NCI-H2081 (cell line): ENCODE results near the gene MAPKAPK2.

Experiments
- DNase-seq, 2 experiments: peaks; one replicate each; lab custom pipeline; 2025; lab: John Stamatoyannopoulos, UW

MAPKAPK2 gene

GRCh38 chr1:206661161-206661820, 23.4 kb upstream of the MAPKAPK2 start:
- DNase-seq = no peak

- no peak for DNase-seq
These were observed 22.2 kb upstream of the MAPKAPK2 start for GRCh38 chr1:206662396-206663092.

GRCh38 chr1:206663362-206663761, 21.3 kb upstream of the MAPKAPK2 start:
- DNase-seq = no peak

- DNase-seq = peak; percentile 64 to 70
These were observed 20.7 kb upstream of the MAPKAPK2 start for GRCh38 chr1:206663832-206664652.

- no peak for DNase-seq
These were observed 20.0 kb upstream of the MAPKAPK2 start for GRCh38 chr1:206664740-206665139.

- DNase-seq = no peak
These were observed 18.6 kb upstream of the MAPKAPK2 start for GRCh38 chr1:206666031-206666561.

GRCh38 chr1:206666954-206667665, 17.6 kb upstream of the MAPKAPK2 start:
- no peak for DNase-seq

- DNase-seq = no peak
These were observed 16.4 kb upstream of the MAPKAPK2 start for GRCh38 chr1:206668351-206668750.

GRCh38 chr1:206668874-206669410, 15.8 kb upstream of the MAPKAPK2 start:
- no peak for DNase-seq

GRCh38 chr1:206672011-206672688, 12.6 kb upstream of the MAPKAPK2 start:
- DNase-seq = peak; percentile 47 to 59

- peak; percentile 7 to 42 for DNase-seq
These were observed 11.6 kb upstream of the MAPKAPK2 start for GRCh38 chr1:206672844-206673758.

- DNase-seq = no peak
These were observed 10.5 kb upstream of the MAPKAPK2 start for GRCh38 chr1:206674236-206674635.

GRCh38 chr1:206674745-206675175, 9.9 kb upstream of the MAPKAPK2 start:
- no peak for DNase-seq

- DNase-seq = no peak
These were observed 8.2 kb upstream of the MAPKAPK2 start for GRCh38 chr1:206676499-206676898.

- no peak for DNase-seq
These were observed 6.2 kb upstream of the MAPKAPK2 start for GRCh38 chr1:206678490-206678889.

GRCh38 chr1:206679738-206680211, 4.9 kb upstream of the MAPKAPK2 start:
- DNase-seq = no peak

GRCh38 chr1:206680279-206680678, 4.4 kb upstream of the MAPKAPK2 start:
- no peak for DNase-seq

GRCh38 chr1:206681359-206681758, 3.3 kb upstream of the MAPKAPK2 start:
- DNase-seq = no peak

- DNase-seq = no peak
These were observed 2.6 kb upstream of the MAPKAPK2 start for GRCh38 chr1:206682111-206682510.

GRCh38 chr1:206683313-206683712, 1.4 kb upstream of the MAPKAPK2 start:
- no peak for DNase-seq
